ENCODE data around the gene ERC1. TPM values are rescaled to one million over a fixed set of nuclear protein-coding genes. Genes with fewer than 3 reads are reported as not detected.

Gene ERC1
- total and polyA plus RNA-seq, 9 of the 15 experiments (the other 6 are each of a cell fraction or from before 2014, with no cell fraction given): 0.74 to 11.8 (median 4.8) TPM

DNA sequence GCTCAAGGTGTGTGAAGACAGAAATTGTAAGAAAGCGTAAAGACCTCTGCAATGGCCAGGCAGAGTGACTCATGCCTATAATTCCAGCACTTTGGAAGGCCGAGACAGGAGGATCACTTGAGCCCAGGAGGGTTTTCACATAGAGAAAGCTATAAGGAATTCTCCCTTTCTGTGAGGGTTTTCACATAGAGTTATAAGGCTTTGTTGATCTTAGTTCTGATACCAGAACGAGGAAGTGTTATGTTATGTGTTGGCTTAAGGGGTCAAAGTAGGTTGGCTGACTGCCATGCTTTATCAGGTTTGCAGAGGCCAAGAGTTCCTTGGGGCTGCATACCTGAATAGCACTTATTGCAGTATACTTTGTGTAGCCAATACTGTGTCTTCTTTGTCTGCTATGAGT is 139.1 kb downstream of the ERC1 start (continued):
- TF ChIP-seq HIVEP1 (CRISPR knock-in tag; IDR thresholded peaks at IDR 0.05) (no peak), SIN3A (IDR thresholded peaks at IDR 0.05; ENCODE audit: borderline replicate concordance in 2 of 2, control insufficient read depth in 1 of 2, low read depth in 2 of 2, low read length in 2 of 2) (no peak), ARID1B (IDR thresholded peaks at IDR 0.05) (no peak), ZNF695 (CRISPR knock-in tag; IDR thresholded peaks at IDR 0.05) (no peak), NFE2 (IDR thresholded peaks at IDR 0.05; ENCODE audit: low read depth) (no peak), DPF2 (IDR thresholded peaks at IDR 0.05) (peak; percentile 61; the same call in 1 of the 2 replicates), FOSL1 (tag; conservative IDR thresholded peaks at IDR 0.05) (peak; percentile 31; the same call in 1 of the 2 replicates), SPI1 (IDR thresholded peaks at IDR 0.05; ENCODE audit: borderline replicate concordance, low read depth, low read length) (peak; percentile 78; the same call in 1 of the 2 replicates), SNRNP70 (optimal IDR thresholded peaks at IDR 0.05; ENCODE audit: low read depth, low read length) (no peak), ZNF133 (CRISPR knock-in tag; IDR thresholded peaks at IDR 0.05) (no peak), ZNF212 (CRISPR knock-in tag; IDR thresholded peaks at IDR 0.05) (no peak)
- TF ChIP-seq, protein P1, sequence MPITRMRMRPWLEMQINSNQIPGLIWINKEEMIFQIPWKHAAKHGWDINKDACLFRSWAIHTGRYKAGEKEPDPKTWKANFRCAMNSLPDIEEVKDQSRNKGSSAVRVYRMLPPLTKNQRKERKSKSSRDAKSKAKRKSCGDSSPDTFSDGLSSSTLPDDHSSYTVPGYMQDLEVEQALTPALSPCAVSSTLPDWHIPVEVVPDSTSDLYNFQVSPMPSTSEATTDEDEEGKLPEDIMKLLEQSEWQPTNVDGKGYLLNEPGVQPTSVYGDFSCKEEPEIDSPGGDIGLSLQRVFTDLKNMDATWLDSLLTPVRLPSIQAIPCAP (CRISPR knock-in tag; IDR thresholded peaks at IDR 0.05; ENCODE audit: borderline replicate concordance): no peak
- TF ChIP-seq, protein P2, sequence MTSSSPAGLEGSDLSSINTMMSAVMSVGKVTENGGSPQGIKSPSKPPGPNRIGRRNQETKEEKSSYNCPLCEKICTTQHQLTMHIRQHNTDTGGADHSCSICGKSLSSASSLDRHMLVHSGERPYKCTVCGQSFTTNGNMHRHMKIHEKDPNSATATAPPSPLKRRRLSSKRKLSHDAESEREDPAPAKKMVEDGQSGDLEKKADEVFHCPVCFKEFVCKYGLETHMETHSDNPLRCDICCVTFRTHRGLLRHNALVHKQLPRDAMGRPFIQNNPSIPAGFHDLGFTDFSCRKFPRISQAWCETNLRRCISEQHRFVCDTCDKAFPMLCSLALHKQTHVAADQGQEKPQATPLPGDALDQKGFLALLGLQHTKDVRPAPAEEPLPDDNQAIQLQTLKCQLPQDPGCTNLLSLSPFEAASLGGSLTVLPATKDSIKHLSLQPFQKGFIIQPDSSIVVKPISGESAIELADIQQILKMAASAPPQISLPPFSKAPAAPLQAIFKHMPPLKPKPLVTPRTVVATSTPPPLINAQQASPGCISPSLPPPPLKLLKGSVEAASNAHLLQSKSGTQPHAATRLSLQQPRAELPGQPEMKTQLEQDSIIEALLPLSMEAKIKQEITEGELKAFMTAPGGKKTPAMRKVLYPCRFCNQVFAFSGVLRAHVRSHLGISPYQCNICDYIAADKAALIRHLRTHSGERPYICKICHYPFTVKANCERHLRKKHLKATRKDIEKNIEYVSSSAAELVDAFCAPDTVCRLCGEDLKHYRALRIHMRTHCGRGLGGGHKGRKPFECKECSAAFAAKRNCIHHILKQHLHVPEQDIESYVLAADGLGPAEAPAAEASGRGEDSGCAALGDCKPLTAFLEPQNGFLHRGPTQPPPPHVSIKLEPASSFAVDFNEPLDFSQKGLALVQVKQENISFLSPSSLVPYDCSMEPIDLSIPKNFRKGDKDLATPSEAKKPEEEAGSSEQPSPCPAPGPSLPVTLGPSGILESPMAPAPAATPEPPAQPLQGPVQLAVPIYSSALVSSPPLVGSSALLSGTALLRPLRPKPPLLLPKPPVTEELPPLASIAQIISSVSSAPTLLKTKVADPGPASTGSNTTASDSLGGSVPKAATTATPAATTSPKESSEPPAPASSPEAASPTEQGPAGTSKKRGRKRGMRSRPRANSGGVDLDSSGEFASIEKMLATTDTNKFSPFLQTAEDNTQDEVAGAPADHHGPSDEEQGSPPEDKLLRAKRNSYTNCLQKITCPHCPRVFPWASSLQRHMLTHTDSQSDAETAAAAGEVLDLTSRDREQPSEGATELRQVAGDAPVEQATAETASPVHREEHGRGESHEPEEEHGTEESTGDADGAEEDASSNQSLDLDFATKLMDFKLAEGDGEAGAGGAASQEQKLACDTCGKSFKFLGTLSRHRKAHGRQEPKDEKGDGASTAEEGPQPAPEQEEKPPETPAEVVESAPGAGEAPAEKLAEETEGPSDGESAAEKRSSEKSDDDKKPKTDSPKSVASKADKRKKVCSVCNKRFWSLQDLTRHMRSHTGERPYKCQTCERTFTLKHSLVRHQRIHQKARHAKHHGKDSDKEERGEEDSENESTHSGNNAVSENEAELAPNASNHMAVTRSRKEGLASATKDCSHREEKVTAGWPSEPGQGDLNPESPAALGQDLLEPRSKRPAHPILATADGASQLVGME (CRISPR knock-in tag; IDR thresholded peaks at IDR 0.05): no peak
- TF ChIP-seq, protein P3, sequence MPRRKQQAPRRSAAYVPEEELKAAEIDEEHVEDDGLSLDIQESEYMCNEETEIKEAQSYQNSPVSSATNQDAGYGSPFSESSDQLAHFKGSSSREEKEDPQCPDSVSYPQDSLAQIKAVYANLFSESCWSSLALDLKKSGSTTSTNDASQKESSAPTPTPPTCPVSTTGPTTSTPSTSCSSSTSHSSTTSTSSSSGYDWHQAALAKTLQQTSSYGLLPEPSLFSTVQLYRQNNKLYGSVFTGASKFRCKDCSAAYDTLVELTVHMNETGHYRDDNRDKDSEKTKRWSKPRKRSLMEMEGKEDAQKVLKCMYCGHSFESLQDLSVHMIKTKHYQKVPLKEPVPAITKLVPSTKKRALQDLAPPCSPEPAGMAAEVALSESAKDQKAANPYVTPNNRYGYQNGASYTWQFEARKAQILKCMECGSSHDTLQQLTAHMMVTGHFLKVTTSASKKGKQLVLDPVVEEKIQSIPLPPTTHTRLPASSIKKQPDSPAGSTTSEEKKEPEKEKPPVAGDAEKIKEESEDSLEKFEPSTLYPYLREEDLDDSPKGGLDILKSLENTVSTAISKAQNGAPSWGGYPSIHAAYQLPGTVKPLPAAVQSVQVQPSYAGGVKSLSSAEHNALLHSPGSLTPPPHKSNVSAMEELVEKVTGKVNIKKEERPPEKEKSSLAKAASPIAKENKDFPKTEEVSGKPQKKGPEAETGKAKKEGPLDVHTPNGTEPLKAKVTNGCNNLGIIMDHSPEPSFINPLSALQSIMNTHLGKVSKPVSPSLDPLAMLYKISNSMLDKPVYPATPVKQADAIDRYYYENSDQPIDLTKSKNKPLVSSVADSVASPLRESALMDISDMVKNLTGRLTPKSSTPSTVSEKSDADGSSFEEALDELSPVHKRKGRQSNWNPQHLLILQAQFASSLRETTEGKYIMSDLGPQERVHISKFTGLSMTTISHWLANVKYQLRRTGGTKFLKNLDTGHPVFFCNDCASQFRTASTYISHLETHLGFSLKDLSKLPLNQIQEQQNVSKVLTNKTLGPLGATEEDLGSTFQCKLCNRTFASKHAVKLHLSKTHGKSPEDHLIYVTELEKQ (CRISPR knock-in tag; IDR thresholded peaks at IDR 0.05): no peak
- TF ChIP-seq, protein P4, sequence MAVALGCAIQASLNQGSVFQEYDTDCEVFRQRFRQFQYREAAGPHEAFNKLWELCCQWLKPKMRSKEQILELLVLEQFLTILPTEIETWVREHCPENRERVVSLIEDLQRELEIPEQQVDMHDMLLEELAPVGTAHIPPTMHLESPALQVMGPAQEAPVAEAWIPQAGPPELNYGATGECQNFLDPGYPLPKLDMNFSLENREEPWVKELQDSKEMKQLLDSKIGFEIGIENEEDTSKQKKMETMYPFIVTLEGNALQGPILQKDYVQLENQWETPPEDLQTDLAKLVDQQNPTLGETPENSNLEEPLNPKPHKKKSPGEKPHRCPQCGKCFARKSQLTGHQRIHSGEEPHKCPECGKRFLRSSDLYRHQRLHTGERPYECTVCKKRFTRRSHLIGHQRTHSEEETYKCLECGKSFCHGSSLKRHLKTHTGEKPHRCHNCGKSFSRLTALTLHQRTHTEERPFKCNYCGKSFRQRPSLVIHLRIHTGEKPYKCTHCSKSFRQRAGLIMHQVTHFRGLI (CRISPR knock-in tag; IDR thresholded peaks at IDR 0.05): no peak

Measured in K562 (cell line).